Sigmoid colon (tissue), 4 donors: Measurements from ENCODE around the gene CFLAR.

ENCODE experiments used
- CTCF ChIP-seq, 4 experiments: fragments of 450-650 bp in 3 of 4; fragments of 200-600 bp in 1 of 4; IDR thresholded peaks; one replicate each; pipeline ENCODE4 v1.5.1; 2016 to 2019; ENCODE audit warnings: antibody characterized with exemption in 4 of 4, mild to moderate bottlenecking in 3 of 4, moderate library complexity in 2 of 4
- EP300 ChIP-seq, 4 donors: sonication (generic); formaldehyde crosslinking; IDR thresholded peaks; one replicate each; pipeline ENCODE4 v1.6.1; 2017; ENCODE audit warnings: antibody characterized with exemption in 4 of 4
- POLR2A ChIP-seq, 2 donors: fragments of 450-650 bp; IDR thresholded peaks; one replicate each; pipeline ENCODE4 v1.6.1; 2016; ENCODE audit warnings: antibody characterized with exemption in 2 of 2, mild to moderate bottlenecking in 2 of 2, moderate library complexity in 2 of 2
- POLR2AphosphoS5 ChIP-seq, 4 donors: sonication (generic); formaldehyde crosslinking; IDR thresholded peaks; one replicate each; pipeline ENCODE4 v1.6.1; 2017; ENCODE audit warnings: antibody characterized with exemption in 4 of 4

GRCh38 chr2:201150454-201151020 is 34.6 kb downstream of the CFLAR start:
- no peak for TF ChIP-seq CTCF (IDR thresholded peaks at IDR 0.05)
- TF ChIP-seq POLR2AphosphoS5 (IDR thresholded peaks at IDR 0.05): no peak
- TF ChIP-seq POLR2A (IDR thresholded peaks at IDR 0.05): no peak
- no peak for TF ChIP-seq EP300 (IDR thresholded peaks at IDR 0.05)
